Stimulated activated CD4-positive, alpha-beta T cell treated with anti-CD3 and anti-CD28 coated beads, TNF-alpha, amount 100 ng/mL, for 48 hours (primary cell): ENCODE data around the gene ASTN2.
"Not testable (repeated sequence)": the region's sequence is repeated elsewhere in the genome, so short reads cannot be mapped to it uniquely, and the experiment has no call there.

ENCODE experiments used
- DNase-seq, 3 donors: peaks; one replicate each; pipeline ENCODE4 v3.0.0-alpha.2; 2020; ENCODE audit warnings: low read depth in 3 of 3

The ASTN2 gene

GRCh38 chr9:116873937-116874914 lies 540.6 kb downstream of the ASTN2 start:
- DNase-seq: no peak

- DNase-seq: no peak
Measured at GRCh38 chr9:116873491-116873890, 541.4 kb downstream of the ASTN2 start.

GRCh38 chr9:116870566-116870965 lies 544.3 kb downstream of the ASTN2 start:
- DNase-seq: no peak

GRCh38 chr9:116868201-116868600 lies 546.7 kb downstream of the ASTN2 start:
- DNase-seq: no peak

- no peak for DNase-seq
Measured at GRCh38 chr9:116861321-116861720, 553.5 kb downstream of the ASTN2 start.

GRCh38 chr9:116860509-116861120 lies 554.2 kb downstream of the ASTN2 start:
- DNase-seq: peak in 1 of 3 donors; percentile 10

GRCh38 chr9:116859763-116860162 lies 555.1 kb downstream of the ASTN2 start:
- DNase-seq: no peak

GRCh38 chr9:116857321-116857720 lies 557.5 kb downstream of the ASTN2 start:
- no peak for DNase-seq

GRCh38 chr9:116855881-116856662 lies 558.8 kb downstream of the ASTN2 start:
- no peak for DNase-seq

- no peak for DNase-seq
Measured at GRCh38 chr9:116849721-116850120, 565.1 kb downstream of the ASTN2 start.

GRCh38 chr9:116844621-116845020 lies 570.2 kb downstream of the ASTN2 start:
- DNase-seq: no peak

GRCh38 chr9:116843863-116844620 lies 570.8 kb downstream of the ASTN2 start:
- no peak for DNase-seq

- no peak for DNase-seq
Measured at GRCh38 chr9:116842658-116843057, 572.2 kb downstream of the ASTN2 start.

- DNase-seq: not testable (repeated sequence)
Measured at GRCh38 chr9:116838468-116838867, 576.4 kb downstream of the ASTN2 start.

- no peak for DNase-seq
Measured at GRCh38 chr9:116837018-116837989, 577.6 kb downstream of the ASTN2 start.

GRCh38 chr9:116830321-116830720 lies 584.5 kb downstream of the ASTN2 start:
- not testable (repeated sequence) for DNase-seq

GRCh38 chr9:116821633-116822229 lies 593.1 kb downstream of the ASTN2 start:
- DNase-seq: no peak

- DNase-seq: no peak
Measured at GRCh38 chr9:116819116-116819515, 595.7 kb downstream of the ASTN2 start.

- no peak for DNase-seq
Measured at GRCh38 chr9:116817762-116818161, 597.1 kb downstream of the ASTN2 start.

GRCh38 chr9:116816484-116816883 lies 598.4 kb downstream of the ASTN2 start:
- DNase-seq: no peak
